GM12865 (cell line): ENCODE data around the gene HIPK2.
A peak's percentile ranks its signal among the peaks of the same experiment; 100 is the strongest.

ENCODE experiments used
- DNase-seq: peaks from one replicate; pipeline ENCODE4 v3.0.0; 2010; ENCODE audit warnings: low read depth
- H3K4me3 ChIP-seq: 2 replicates; pipeline ENCODE4 v1.5.1; 2011; ENCODE audit warnings: mild to moderate bottlenecking, low read depth, low read length, control low read depth
- CTCF ChIP-seq: IDR thresholded peaks from 2 replicates; pipeline ENCODE4 v1.5.1; 2011; ENCODE audit warnings: low read length, control low read depth, low read depth, inconsistent platforms; ENCODE audit not compliant: insufficient read depth; ENCODE audit errors: missing control alignments

HIPK2 gene

GRCh38 chr7:139777948-139778841, at the start of gene HIPK2:
Gene HIPK2 (minus strand): TSS chr7:139777998. CDS start chr7:139777623, 375 bp downstream.
- TF ChIP-seq CTCF: no peak
- DNase-seq: peak; percentile 85
- peak within 1 kb of the TSS; percentile 96 for H3K4me3 ChIP-seq

DNA sequence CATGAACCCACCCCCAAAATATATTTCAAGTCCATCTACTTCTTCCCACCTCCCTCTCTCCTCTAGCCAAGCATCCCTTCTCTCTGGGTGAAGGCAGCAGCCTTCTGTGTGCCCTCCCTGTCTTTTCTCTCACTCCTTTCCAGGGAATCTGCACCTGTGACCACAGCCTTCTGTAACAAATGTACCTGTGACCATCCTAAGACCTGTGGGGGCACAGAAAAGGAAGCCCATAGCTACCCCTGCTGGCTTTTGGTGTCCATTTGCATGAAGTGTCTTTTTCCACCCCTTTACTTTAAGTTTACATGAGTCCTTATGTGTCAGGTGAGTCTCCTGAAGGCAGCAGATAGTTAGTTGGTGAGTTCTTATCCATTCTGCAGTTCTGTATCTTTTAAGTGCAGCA, 49.2 kb upstream of the HIPK2 start:
- peak; percentile 39 for TF ChIP-seq CTCF
- H3K4me3 ChIP-seq: no peak overlapping the region
- peak; percentile 47 for DNase-seq

DNA sequence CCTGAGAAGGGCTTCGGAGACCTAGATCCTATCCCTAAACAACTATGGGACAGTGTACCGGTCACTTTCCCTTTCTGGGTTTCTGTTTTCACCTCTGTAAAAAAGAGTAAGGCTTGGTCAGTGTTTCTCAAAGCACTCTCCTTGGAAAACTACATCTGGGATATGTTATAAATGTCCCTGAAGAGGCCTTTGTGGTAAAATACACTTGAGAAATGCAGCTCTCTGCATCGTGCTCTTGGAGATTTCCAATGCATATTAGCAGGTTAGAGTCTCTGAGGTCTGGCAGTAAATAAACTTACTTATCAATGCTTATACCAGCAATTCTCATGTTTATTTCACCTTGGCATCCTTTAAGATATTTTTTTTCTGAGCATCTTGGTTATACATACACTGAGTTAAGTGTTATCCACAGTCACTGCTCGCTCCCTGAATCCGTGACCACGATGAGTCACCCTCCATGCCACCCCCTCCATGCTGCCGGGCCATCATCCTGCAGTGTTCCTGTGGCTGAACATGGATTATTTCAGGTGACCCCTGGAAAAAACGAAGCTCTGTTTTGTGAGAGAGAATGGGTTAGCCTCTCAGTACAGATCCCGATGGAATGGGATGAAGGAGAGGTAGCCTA, 48.0 kb upstream of the HIPK2 start:
- H3K4me3 ChIP-seq: no peak overlapping the region
- TF ChIP-seq CTCF: no peak
- no peak for DNase-seq

DNA sequence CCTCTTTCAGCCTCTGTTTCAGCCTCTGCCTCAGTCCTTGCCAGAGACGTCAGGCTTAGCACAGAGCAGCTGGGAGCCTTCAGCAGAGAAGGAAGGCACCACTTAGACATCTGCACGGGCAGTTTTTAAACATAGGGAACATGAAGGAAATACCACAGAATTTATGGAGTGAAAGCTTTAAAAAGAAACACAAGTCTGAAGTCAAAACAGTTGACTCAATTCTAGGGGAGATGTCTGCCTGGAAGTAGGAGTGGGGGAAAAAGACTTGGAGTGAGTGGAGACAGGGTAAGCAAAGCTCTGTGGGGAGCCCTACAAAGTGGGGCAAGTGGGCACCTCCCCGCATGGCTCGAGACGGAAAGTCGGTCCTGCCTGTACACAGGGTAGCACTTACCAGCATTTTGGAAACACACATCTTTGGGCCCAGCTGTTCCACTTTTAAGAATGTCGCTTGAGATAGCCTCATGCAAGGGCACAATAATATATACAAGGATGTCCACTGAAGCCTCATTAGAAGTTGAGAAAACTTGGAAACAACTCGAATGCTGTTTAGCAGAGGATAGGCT, 46.2 kb upstream of the HIPK2 start:
- TF ChIP-seq CTCF: no peak
- no peak for DNase-seq
- H3K4me3 ChIP-seq: no peak overlapping the region

GRCh38 chr7:139822855-139823254, 45.1 kb upstream of the HIPK2 start:
- no peak for TF ChIP-seq CTCF
- no peak for DNase-seq
- no peak overlapping the region for H3K4me3 ChIP-seq

DNA sequence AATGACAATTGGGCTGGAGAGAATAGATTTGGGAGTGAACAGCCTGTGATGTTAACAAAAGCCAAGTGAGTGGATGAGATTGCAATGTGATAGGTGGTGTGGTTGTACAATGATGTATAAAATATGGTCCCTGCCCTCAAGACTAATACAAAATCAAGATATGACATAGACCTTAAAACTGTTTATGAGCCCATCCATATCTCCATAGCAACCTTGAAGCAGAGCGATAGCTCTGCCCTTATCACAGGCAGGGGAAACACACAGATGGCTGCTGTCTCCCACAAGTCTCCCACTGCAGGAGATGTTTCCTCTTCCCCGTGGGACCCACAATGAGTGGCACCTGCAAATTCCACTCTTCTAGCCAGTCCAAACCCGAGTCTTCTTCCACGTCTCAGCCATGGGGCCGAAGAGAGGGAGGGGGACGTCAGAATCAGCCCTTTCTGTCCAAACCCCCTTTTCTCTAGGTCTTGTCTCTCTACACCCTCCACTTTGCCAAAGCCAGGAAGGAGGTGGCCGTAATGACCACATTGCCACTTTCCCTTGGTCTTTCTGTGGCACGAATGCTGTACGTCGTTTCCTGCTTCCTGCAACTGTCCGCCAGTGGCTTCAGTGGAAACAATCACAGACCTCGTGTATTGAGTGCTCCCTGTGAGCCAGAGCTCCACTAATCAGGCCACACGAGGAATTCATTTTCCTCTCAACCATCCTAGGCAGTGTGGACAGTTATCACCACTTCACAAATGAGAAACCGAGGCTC, 43.7 kb upstream of the HIPK2 start:
- no peak for DNase-seq
- TF ChIP-seq CTCF: no peak
- H3K4me3 ChIP-seq: no peak overlapping the region
